ENCODE data around the gene ANKMY1. TPM values are rescaled to one million over a fixed set of nuclear protein-coding genes. Genes with fewer than 3 reads are reported as not detected.

ANKMY1 gene
- total RNA-seq, 1 donor from 2014 or later: 16.8 TPM

- H3K4me3 Mint-ChIP-seq: no peak overlapping the region
- H3K4me1 Mint-ChIP-seq (ENCODE audit: unreplicated experiment): no peaks in the 10 kb centered on the region
- peak; percentile 60 for DNase-seq (ENCODE audit: extremely low spot score, unreplicated experiment)
- no peak for TF ChIP-seq CTCF (conservative IDR thresholded peaks at IDR 0.05)
- H3K9me3 Mint-ChIP-seq: no peaks in the 10 kb centered on the region
- H3K36me3 Mint-ChIP-seq: peaks cover 41% of the 10 kb centered on the region
- no peak overlapping the region for H3K27ac Mint-ChIP-seq
- no peaks in the 10 kb centered on the region for H3K27me3 Mint-ChIP-seq
These were observed 19.6 kb downstream of the ANKMY1 start for GRCh38 chr2:240538031-240538780.

GRCh38 chr2:240532031-240532775 lies 25.6 kb downstream of the ANKMY1 start:
- no peak for DNase-seq (ENCODE audit: extremely low spot score, unreplicated experiment)
- Mint-ChIP-seq H3K4me1 (ENCODE audit: unreplicated experiment) (no peaks in the 10 kb centered on the region), H3K27ac (no peak overlapping the region), H3K4me3 (no peak overlapping the region), H3K27me3 (no peaks in the 10 kb centered on the region), H3K9me3 (peaks cover 17% of the 10 kb centered on the region), H3K36me3 (peaks cover 48% of the 10 kb centered on the region)
- no peak for TF ChIP-seq CTCF (conservative IDR thresholded peaks at IDR 0.05)

GRCh38 chr2:240531038-240531437 lies 26.8 kb downstream of the ANKMY1 start:
- H3K9me3 Mint-ChIP-seq: peaks cover 24% of the 10 kb centered on the region
- no peaks in the 10 kb centered on the region for H3K27me3 Mint-ChIP-seq
- TF ChIP-seq CTCF (conservative IDR thresholded peaks at IDR 0.05): no peak
- no peaks in the 10 kb centered on the region for H3K4me1 Mint-ChIP-seq (ENCODE audit: unreplicated experiment)
- no peak overlapping the region for H3K4me3 Mint-ChIP-seq
- H3K36me3 Mint-ChIP-seq: peaks cover 53% of the 10 kb centered on the region
- H3K27ac Mint-ChIP-seq: no peak overlapping the region
- no peak for DNase-seq (ENCODE audit: extremely low spot score, unreplicated experiment)

GRCh38 chr2:240530181-240530580 lies 27.6 kb downstream of the ANKMY1 start:
- Mint-ChIP-seq H3K4me1 (ENCODE audit: unreplicated experiment) (no peaks in the 10 kb centered on the region), H3K27ac (no peak overlapping the region), H3K36me3 (peaks cover 53% of the 10 kb centered on the region), H3K9me3 (peaks cover 24% of the 10 kb centered on the region), H3K27me3 (no peaks in the 10 kb centered on the region), H3K4me3 (no peak overlapping the region)
- no peak for TF ChIP-seq CTCF (conservative IDR thresholded peaks at IDR 0.05)
- DNase-seq (ENCODE audit: extremely low spot score, unreplicated experiment): peak; percentile 43

- Mint-ChIP-seq H3K9me3 (peaks cover 24% of the 10 kb centered on the region), H3K4me3 (no peak overlapping the region), H3K27me3 (no peaks in the 10 kb centered on the region), H3K27ac (no peak overlapping the region), H3K4me1 (ENCODE audit: unreplicated experiment) (no peaks in the 10 kb centered on the region), H3K36me3 (peaks cover 57% of the 10 kb centered on the region)
- DNase-seq (ENCODE audit: extremely low spot score, unreplicated experiment): peak; percentile 53
- TF ChIP-seq CTCF (conservative IDR thresholded peaks at IDR 0.05): no peak
These were observed 28.3 kb downstream of the ANKMY1 start for GRCh38 chr2:240529344-240529999.
